Adrenal gland (tissue), 12 donors: ENCODE data around the gene MLLT3. TPM values are rescaled to one million over a fixed set of nuclear protein-coding genes. Genes with fewer than 3 reads are reported as not detected.

ENCODE experiments used
- DNase-seq, 7 donors: peaks; one replicate each; pipeline ENCODE4 v3.0.0-alpha.2; 2019 to 2020
- H3K27ac ChIP-seq, 5 donors: fragments of 200-600 bp; sonication (generic) in 4 of 5; 1 replicate in 3 of 5; 2 replicates in 2 of 5; pipeline versions ENCODE4 v1.5.1 to v1.8.0; 2016 to 2020; ENCODE audit warnings: mild to moderate bottlenecking in 1 of 5
- H3K27me3 ChIP-seq: fragments of 200-600 bp; 2 replicates; pipeline ENCODE4 v1.8.0; 2021
- H3K36me3 ChIP-seq, 2 donors: fragments of 200-600 bp; replicated peaks in 1 of 2; 1 replicate in 1 of 2; 2 replicates in 1 of 2; pipeline versions ENCODE4 v1.5.1 to v1.8.0; 2018 to 2022
- H3K4me1 ChIP-seq, 2 donors: fragments of 200-600 bp; replicated peaks in 1 of 2; 1 replicate in 1 of 2; 2 replicates in 1 of 2; pipeline versions ENCODE4 v1.5.1 to v1.8.0; 2018 to 2021
- H3K4me3 ChIP-seq, 4 donors: fragments of 200-600 bp; sonication (generic) in 3 of 4; one replicate each; pipeline ENCODE4 v1.5.1; 2016 to 2018
- H3K9me3 ChIP-seq, 3 donors: fragments of 200-600 bp; sonication (generic) in 1 of 3; replicated peaks in 1 of 3; 1 replicate in 2 of 3; 2 replicates in 1 of 3; pipeline versions ENCODE4 v1.5.1 to v1.8.0; 2016 to 2021
- POLR2A ChIP-seq, 2 donors: fragments of 450-650 bp; IDR thresholded peaks; one replicate each; pipeline ENCODE4 v1.6.1; 2017; ENCODE audit warnings: antibody characterized with exemption in 2 of 2, mild to moderate bottlenecking in 2 of 2, moderate library complexity in 1 of 2
- WGBS, 4 donors: extraction: QIAGEN DNeasy Blood & Tissue Kit in 2 of 4; methylation state at CpG; one replicate each; pipeline versions ENCODE4 v1.1.5 to v1.1.7; 2013 to 2017; 5-methylcytosine and 5-hydroxymethylcytosine counted together
- intact Hi-C, 2 donors: fragments of 100-400 bp; cut with DNase I; formaldehyde crosslinking; loops; one replicate each; pipeline versions ENCODE4 v1.14.1 to v1.15.0; 2022 to 2023
- polyA plus RNA-seq, 3 donors: library from polyadenylated mRNA; stranded (reverse); fragments of 200-250 nt in 2 of 3; fragments of 350-450 nt in 1 of 3; fragmentation: Illumina TruSeq in 1 of 3; extraction: RNeasy Lipid Tissue Mini Kit (QIAGEN cat#74804) in 1 of 3; gene quantifications; one replicate each; pipeline ENCODE4 v1.2.3, GENCODE V29; 2013 to 2014
- total RNA-seq, 9 donors: library from RNA; depleted of rRNA in 4 of 9; stranded (reverse); fragments of >200 nt in 4 of 9; fragments of 120-200 nt in 1 of 9; fragmentation: NEBNext Ultra II Directional in 1 of 9; extraction: Animal tissue kit (Norgen Biotek cat#: 25700) in 1 of 9; gene quantifications; one replicate each; pipeline versions ENCODE4 v1.1.0 to v1.2.4, GENCODE V29; 2013 to 2023
- TF ChIP-seq, protein P1 (sequence below), 6 experiments: fragments of 450-650 bp in 4 of 6; fragments of 200-600 bp in 2 of 6; sonication (generic) in 1 of 6; IDR thresholded peaks; 1 replicate in 5 of 6; 2 replicates in 1 of 6; pipeline versions ENCODE4 v1.5.1 to v1.8.0; 2016 to 2021; ENCODE audit warnings: antibody characterized with exemption in 6 of 6, mild to moderate bottlenecking in 2 of 6, moderate library complexity in 1 of 6
- donor health status: healthy with polysubstance abuse.
- donor health status: Bipolar disorder and iron deficiency.
- donor health status: DM: yes; HTN: yes; CAD: no.
- donor health status: DM: no; HTN: no; CAD: no.
- donor health status: DM: no; HTN: no; CAD: no.
- donor health status: DM: yes; HTN: yes; CAD: no.

Gene MLLT3
- total and polyA plus RNA-seq, 12 donors: 11.0 to 37.7 (median 17.9) TPM

DNA sequence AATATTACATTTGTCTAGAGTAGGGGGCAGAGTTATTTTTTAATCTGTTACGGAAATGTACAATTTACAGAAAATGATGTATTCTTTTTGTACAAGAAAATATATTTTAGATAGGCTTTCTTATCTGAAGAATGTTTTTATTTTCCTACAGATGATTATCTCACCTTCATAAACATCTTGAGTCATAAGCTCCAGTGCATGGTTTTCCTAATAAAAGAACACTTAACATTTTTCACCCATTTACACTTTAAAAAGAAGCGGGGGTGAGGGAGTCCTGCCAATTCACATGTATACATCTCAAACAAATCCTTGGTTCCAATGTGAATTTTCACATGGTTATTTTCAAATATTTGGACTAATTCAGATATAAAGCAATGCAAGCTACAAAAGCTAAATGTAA lies 85.0 kb downstream of the MLLT3 start:
- Histone ChIP-seq H3K27me3 (no peaks in the 10 kb centered on the region), H3K4me1 (peaks cover 0 to 8% of the 10 kb centered on the region in 2 donors), H3K9me3 (peaks cover 0 to 22% (median 0%) of the 10 kb centered on the region in 3 donors), H3K4me3 (no peak overlapping the region), H3K27ac (no peak overlapping the region), H3K36me3 (no peaks in the 10 kb centered on the region)
- 41 to 65% (median 52%) methylated on average over 2 of the region's 2 CpGs for WGBS, 4 donors
- intact Hi-C loops: no loop called here
- DNase-seq: no peak
- TF ChIP-seq, protein P1, sequence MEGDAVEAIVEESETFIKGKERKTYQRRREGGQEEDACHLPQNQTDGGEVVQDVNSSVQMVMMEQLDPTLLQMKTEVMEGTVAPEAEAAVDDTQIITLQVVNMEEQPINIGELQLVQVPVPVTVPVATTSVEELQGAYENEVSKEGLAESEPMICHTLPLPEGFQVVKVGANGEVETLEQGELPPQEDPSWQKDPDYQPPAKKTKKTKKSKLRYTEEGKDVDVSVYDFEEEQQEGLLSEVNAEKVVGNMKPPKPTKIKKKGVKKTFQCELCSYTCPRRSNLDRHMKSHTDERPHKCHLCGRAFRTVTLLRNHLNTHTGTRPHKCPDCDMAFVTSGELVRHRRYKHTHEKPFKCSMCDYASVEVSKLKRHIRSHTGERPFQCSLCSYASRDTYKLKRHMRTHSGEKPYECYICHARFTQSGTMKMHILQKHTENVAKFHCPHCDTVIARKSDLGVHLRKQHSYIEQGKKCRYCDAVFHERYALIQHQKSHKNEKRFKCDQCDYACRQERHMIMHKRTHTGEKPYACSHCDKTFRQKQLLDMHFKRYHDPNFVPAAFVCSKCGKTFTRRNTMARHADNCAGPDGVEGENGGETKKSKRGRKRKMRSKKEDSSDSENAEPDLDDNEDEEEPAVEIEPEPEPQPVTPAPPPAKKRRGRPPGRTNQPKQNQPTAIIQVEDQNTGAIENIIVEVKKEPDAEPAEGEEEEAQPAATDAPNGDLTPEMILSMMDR (IDR thresholded peaks at IDR 0.05): no peak
- TF ChIP-seq POLR2A (IDR thresholded peaks at IDR 0.05): no peak

DNA sequence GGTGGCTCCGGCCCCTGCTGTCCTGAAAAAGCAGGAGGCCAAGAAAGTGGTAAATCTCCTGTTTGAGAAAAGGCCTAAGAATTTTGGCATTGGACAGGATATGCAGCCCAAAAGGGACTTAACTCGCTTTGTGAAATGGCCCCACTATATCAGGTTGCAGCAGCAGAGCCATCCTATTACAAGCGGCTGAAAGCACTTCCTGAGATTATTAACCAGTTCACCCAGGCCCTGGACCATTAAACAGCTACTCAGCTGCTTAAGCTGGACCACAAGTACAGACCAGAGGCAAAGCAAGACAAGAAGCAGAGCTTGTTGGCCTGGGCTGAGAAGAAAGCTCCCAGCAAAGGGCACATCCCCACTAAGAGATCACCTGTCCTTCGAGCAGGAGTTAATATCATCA lies 89.7 kb downstream of the MLLT3 start:
- no peaks in the 10 kb centered on the region for H3K9me3 ChIP-seq
- no peak for DNase-seq
- no peak for TF ChIP-seq POLR2A (IDR thresholded peaks at IDR 0.05)
- TF ChIP-seq, protein P1 (IDR thresholded peaks at IDR 0.05): no peak
- H3K4me3 ChIP-seq: no peak overlapping the region
- 88 to 98% (median 95%) methylated on average over 4 of the region's 4 CpGs for WGBS, 4 donors
- peaks cover 0 to 8% of the 10 kb centered on the region in 2 donors for H3K4me1 ChIP-seq
- H3K36me3 ChIP-seq: no peaks in the 10 kb centered on the region
- H3K27ac ChIP-seq: no peak overlapping the region
- intact Hi-C loops: no loop called here
- no peaks in the 10 kb centered on the region for H3K27me3 ChIP-seq

GRCh38 chr9:20529837-20530236 lies 92.5 kb downstream of the MLLT3 start:
- Histone ChIP-seq H3K36me3 (no peaks in the 10 kb centered on the region), H3K27ac (no peak overlapping the region), H3K4me3 (no peak overlapping the region), H3K27me3 (no peaks in the 10 kb centered on the region), H3K4me1 (no peaks in the 10 kb centered on the region), H3K9me3 (no peaks in the 10 kb centered on the region)
- DNase-seq: no peak
- 69 to 76% (median 72%) methylated on average over 2 of the region's 2 CpGs for WGBS, 4 donors
- TF ChIP-seq, protein P1 (IDR thresholded peaks at IDR 0.05): no peak
- TF ChIP-seq POLR2A (IDR thresholded peaks at IDR 0.05): no peak
- intact Hi-C loops: no loop called here

GRCh38 chr9:20528253-20528652 lies 94.0 kb downstream of the MLLT3 start:
- Histone ChIP-seq H3K9me3 (no peaks in the 10 kb centered on the region), H3K27me3 (no peaks in the 10 kb centered on the region), H3K27ac (no peak overlapping the region), H3K4me3 (no peak overlapping the region), H3K4me1 (no peaks in the 10 kb centered on the region), H3K36me3 (no peaks in the 10 kb centered on the region)
- TF ChIP-seq, protein P1 (IDR thresholded peaks at IDR 0.05): no peak
- TF ChIP-seq POLR2A (IDR thresholded peaks at IDR 0.05): no peak
- intact Hi-C loops: no loop called here
- no peak for DNase-seq
- WGBS, 4 donors: 88 to 97% (median 92%) methylated on average over 5 of the region's 5 CpGs
